SU-DHL-6 (cell line): Measurements from ENCODE around the gene GNB1L.
"Not testable (repeated sequence)": the region's sequence is repeated elsewhere in the genome, so short reads cannot be mapped to it uniquely, and the experiment has no call there.

Experiments
- H2AFZ ChIP-seq: fragments of 200-600 bp; sonication (generic); 2 replicates; pipeline ENCODE4 v1.6.1; 2014; ENCODE audit warnings: low read depth, mild to moderate bottlenecking, moderate library complexity, mixed read lengths, antibody characterized with exemption, low read length; ENCODE audit not compliant: severe bottlenecking
- H3F3A ChIP-seq: fragments of 200-600 bp; shearing (Covaris generic); 2 replicates; pipeline ENCODE4 v1.6.0; 2016; ENCODE audit warnings: antibody characterized with exemption, mild to moderate bottlenecking; ENCODE audit not compliant: insufficient read depth
- H3K27ac ChIP-seq: fragments of 200-600 bp; sonication (generic); 2 replicates; pipeline ENCODE4 v1.5.1; 2016; ENCODE audit warnings: low read depth, mild to moderate bottlenecking, low read length, moderate library complexity, mixed read lengths
- H3K27me3 ChIP-seq: fragments of 200-600 bp; sonication (generic), shearing (Covaris generic); 2 replicates; pipeline ENCODE4 v1.6.0; 2014; ENCODE audit warnings: mild to moderate bottlenecking, low read length
- H3K36me3 ChIP-seq: fragments of 200-600 bp; sonication (generic); 2 replicates; pipeline ENCODE4 v1.6.1; 2014; ENCODE audit warnings: mild to moderate bottlenecking, low read length, mixed read lengths
- H3K4me2 ChIP-seq: fragments of 300-600, 200-600 bp; shearing (Covaris generic), sonication (generic); 2 replicates; pipeline ENCODE4 v1.6.0; 2014; ENCODE audit warnings: low read length, low read depth, mild to moderate bottlenecking; ENCODE audit not compliant: poor library complexity, severe bottlenecking
- H3K4me3 ChIP-seq: fragments of 200-600 bp; sonication (generic); 2 replicates; pipeline ENCODE4 v1.5.1; 2014; ENCODE audit warnings: antibody characterized with exemption, low read length, mild to moderate bottlenecking, mixed read lengths; ENCODE audit not compliant: insufficient read depth, poor library complexity, severe bottlenecking
- H3K79me2 ChIP-seq: fragments of 200-600 bp; sonication (generic); 2 replicates; pipeline ENCODE4 v1.6.1; 2014; ENCODE audit warnings: mild to moderate bottlenecking, low read length, moderate library complexity; ENCODE audit not compliant: insufficient read depth
- H3K9ac ChIP-seq: fragments of 200-600 bp; sonication (generic); 2 replicates; pipeline ENCODE4 v1.7.0; 2014; ENCODE audit warnings: mild to moderate bottlenecking, low read length
- H3K9me2 ChIP-seq: fragments of 200-600 bp; sonication (generic); replicated peaks from 2 replicates; pipeline ENCODE4 v1.6.1; 2014; ENCODE audit warnings: low read length; ENCODE audit not compliant: insufficient read depth
- H3K9me3 ChIP-seq: fragments of 200-600 bp; sonication (generic); 2 replicates; pipeline ENCODE4 v1.6.1; 2014; ENCODE audit warnings: low read length, mixed read lengths; ENCODE audit not compliant: insufficient read depth
- H4K20me1 ChIP-seq: fragments of 200-600 bp; sonication (generic); 2 replicates; pipeline ENCODE4 v1.6.1; 2014; ENCODE audit warnings: low read depth, mild to moderate bottlenecking, antibody characterized with exemption, low read length, moderate library complexity, mixed read lengths
- CTCF ChIP-seq: fragments of 200-600 bp; sonication (generic); IDR thresholded peaks from one replicate; pipeline ENCODE4 v1.5.1; 2017; ENCODE audit warnings: antibody characterized with exemption, mild to moderate bottlenecking, low read length, moderate library complexity; ENCODE audit not compliant: insufficient read depth, poor library complexity, severe bottlenecking
- EZH2phosphoT487 ChIP-seq: fragments of 200-600 bp; sonication (generic), shearing (Covaris generic); conservative IDR thresholded peaks from 2 replicates; pipeline ENCODE4 v1.6.1; 2018; ENCODE audit warnings: mild to moderate bottlenecking, antibody characterized with exemption, low read length, moderate library complexity, mixed read lengths

GNB1L gene

GRCh38 chr22:19837915-19838314 is 16.8 kb downstream of the GNB1L start:
- no peak overlapping the region for H3K4me2 ChIP-seq
- TF ChIP-seq CTCF (no peak), EZH2phosphoT487 (no peak)
- H3K9me3 ChIP-seq, result no peaks in the 10 kb centered on the region
- no peaks in the 10 kb centered on the region for H4K20me1 ChIP-seq
- H2AFZ ChIP-seq, result no peak overlapping the region
- no peaks in the 10 kb centered on the region for H3K27me3 ChIP-seq
- H3F3A ChIP-seq, result no peaks in the 10 kb centered on the region
- no peak overlapping the region for H3K27ac ChIP-seq
- H3K79me2 ChIP-seq, result no peaks in the 10 kb centered on the region
- H3K9me2 ChIP-seq, result no peaks in the 10 kb centered on the region
- no peaks in the 10 kb centered on the region for H3K36me3 ChIP-seq
- no peak overlapping the region for H3K9ac ChIP-seq
- H3K4me3 ChIP-seq, result no peak overlapping the region

GRCh38 chr22:19836512-19836911 is 18.2 kb downstream of the GNB1L start:
- no peaks in the 10 kb centered on the region for H3K27me3 ChIP-seq
- no peaks in the 10 kb centered on the region for H4K20me1 ChIP-seq
- no peaks in the 10 kb centered on the region for H3K9me3 ChIP-seq
- no peaks in the 10 kb centered on the region for H3F3A ChIP-seq
- H3K9ac ChIP-seq, result no peak overlapping the region
- no peaks in the 10 kb centered on the region for H3K36me3 ChIP-seq
- H3K4me2 ChIP-seq, result no peak overlapping the region
- no peak overlapping the region for H2AFZ ChIP-seq
- no peak overlapping the region for H3K4me3 ChIP-seq
- no peaks in the 10 kb centered on the region for H3K79me2 ChIP-seq
- H3K9me2 ChIP-seq, result no peaks in the 10 kb centered on the region
- H3K27ac ChIP-seq, result no peak overlapping the region
- TF ChIP-seq EZH2phosphoT487 (no peak), CTCF (no peak)

- no peak overlapping the region for H3K27ac ChIP-seq
- no peak for TF ChIP-seq EZH2phosphoT487
- TF ChIP-seq CTCF, result no peak
- H3F3A ChIP-seq, result no peaks in the 10 kb centered on the region
- no peaks in the 10 kb centered on the region for H4K20me1 ChIP-seq
- no peaks in the 10 kb centered on the region for H3K27me3 ChIP-seq
- H3K9me2 ChIP-seq, result no peaks in the 10 kb centered on the region
- H3K4me2 ChIP-seq, result no peak overlapping the region
- no peak overlapping the region for H2AFZ ChIP-seq
- no peak overlapping the region for H3K4me3 ChIP-seq
- H3K36me3 ChIP-seq, result no peaks in the 10 kb centered on the region
- no peak overlapping the region for H3K9ac ChIP-seq
- no peaks in the 10 kb centered on the region for H3K79me2 ChIP-seq
- no peaks in the 10 kb centered on the region for H3K9me3 ChIP-seq
Observed at GRCh38 chr22:19834599-19834998, 20.1 kb downstream of the GNB1L start.

GRCh38 chr22:19833327-19833726 is 21.3 kb downstream of the GNB1L start:
- not testable (repeated sequence) for H3K4me3 ChIP-seq, H3K4me2 ChIP-seq, H3K79me2 ChIP-seq, H3K27ac ChIP-seq, H4K20me1 ChIP-seq, H3K9me2 ChIP-seq, H3K9me3 ChIP-seq, H3K36me3 ChIP-seq, H3F3A ChIP-seq, H3K9ac ChIP-seq, H3K27me3 ChIP-seq, H2AFZ ChIP-seq
